Duodenal mucosa (tissue), 2 donors: ENCODE data around the gene FUBP1.
A peak's percentile ranks its signal among the peaks of the same experiment; 100 is the strongest.

Source experiments
- H3K27ac ChIP-seq: one replicate; pipeline ENCODE4 v1.7.0; 2013; ENCODE audit warnings: low read depth, low read length
- H3K27me3 ChIP-seq, 2 donors: one replicate each; pipeline ENCODE4 v1.7.0; 2013; ENCODE audit warnings: low read length in 2 of 2, control low read depth in 1 of 2; ENCODE audit not compliant: insufficient read depth in 2 of 2, control insufficient read depth in 1 of 2
- H3K36me3 ChIP-seq, 2 donors: one replicate each; pipeline ENCODE4 v1.7.0; 2013; ENCODE audit warnings: low read length in 2 of 2, control low read depth in 1 of 2; ENCODE audit not compliant: insufficient read depth in 2 of 2, control insufficient read depth in 1 of 2
- H3K4me1 ChIP-seq, 2 donors: one replicate each; pipeline ENCODE4 v1.7.0; 2013; ENCODE audit warnings: low read length in 2 of 2, control low read depth in 1 of 2; ENCODE audit not compliant: insufficient read depth in 2 of 2, control insufficient read depth in 1 of 2
- H3K4me3 ChIP-seq, 2 donors: one replicate each; pipeline ENCODE4 v1.7.0; 2013; ENCODE audit warnings: low read length in 2 of 2, low read depth in 1 of 2
- H3K9ac ChIP-seq, 2 donors: one replicate each; pipeline ENCODE4 v1.7.0; 2013; ENCODE audit warnings: low read length in 2 of 2, low read depth in 1 of 2
- H3K9me3 ChIP-seq, 2 donors: one replicate each; pipeline ENCODE4 v1.7.0; 2013; ENCODE audit warnings: low read length in 2 of 2, control low read depth in 1 of 2; ENCODE audit not compliant: control insufficient read depth in 1 of 2

Gene FUBP1

GRCh38 chr1:77975907-77976306, 3.0 kb downstream of the FUBP1 start:
- H3K4me1 ChIP-seq, result peaks cover 27 to 39% of the 10 kb centered on the region in 2 donors
- H3K27me3 ChIP-seq, result no peaks in the 10 kb centered on the region
- H3K9me3 ChIP-seq, result no peaks in the 10 kb centered on the region
- peak overlapping the region; percentile 64 to 94 for H3K4me3 ChIP-seq
- peaks cover 0 to 2% of the 10 kb centered on the region in 2 donors for H3K36me3 ChIP-seq
- H3K27ac ChIP-seq, result no peak overlapping the region
- peak overlapping the region in 1 of 2 donors; percentile 44 for H3K9ac ChIP-seq

- Histone ChIP-seq H3K27me3 (no peaks in the 10 kb centered on the region), H3K9me3 (no peaks in the 10 kb centered on the region), H3K9ac (peak overlapping the region in 1 of 2 donors; percentile 44), H3K36me3 (peaks cover 0 to 2% of the 10 kb centered on the region in 2 donors), H3K4me3 (peak overlapping the region; percentile 64 to 94), H3K27ac (no peak overlapping the region), H3K4me1 (peaks cover 22 to 34% of the 10 kb centered on the region in 2 donors)
Observed at GRCh38 chr1:77975386-77975785, 3.5 kb downstream of the FUBP1 start.

- Histone ChIP-seq H3K27me3 (no peaks in the 10 kb centered on the region), H3K27ac (no peak overlapping the region), H3K36me3 (peaks cover 16 to 24% of the 10 kb centered on the region in 2 donors), H3K4me1 (peaks cover 18 to 28% of the 10 kb centered on the region in 2 donors), H3K9ac (no peak overlapping the region), H3K4me3 (no peak overlapping the region), H3K9me3 (no peaks in the 10 kb centered on the region)
Observed at GRCh38 chr1:77972080-77972479, 6.8 kb downstream of the FUBP1 start.

GRCh38 chr1:77970192-77970591, 8.7 kb downstream of the FUBP1 start:
- no peak overlapping the region for H3K9ac ChIP-seq
- H3K4me1 ChIP-seq, result peaks cover 6 to 13% of the 10 kb centered on the region in 2 donors

GRCh38 chr1:77966291-77966690, 12.6 kb downstream of the FUBP1 start:
- no peak overlapping the region for H3K27ac ChIP-seq
- no peak overlapping the region for H3K9ac ChIP-seq
- no peaks in the 10 kb centered on the region for H3K27me3 ChIP-seq
- H3K36me3 ChIP-seq, result peaks cover 49 to 81% of the 10 kb centered on the region in 2 donors
- no peak overlapping the region for H3K4me3 ChIP-seq
- peaks cover 4 to 5% of the 10 kb centered on the region in 2 donors for H3K4me1 ChIP-seq
- H3K9me3 ChIP-seq, result no peaks in the 10 kb centered on the region

More at GRCh38 chr1:77970192-77970591, 8.7 kb downstream of the FUBP1 start:
- no peak overlapping the region for H3K4me3 ChIP-seq
- no peaks in the 10 kb centered on the region for H3K9me3 ChIP-seq
- H3K36me3 ChIP-seq, result peaks cover 29 to 43% of the 10 kb centered on the region in 2 donors
- no peaks in the 10 kb centered on the region for H3K27me3 ChIP-seq
- no peak overlapping the region for H3K27ac ChIP-seq

- no peak overlapping the region for H3K4me3 ChIP-seq
- peaks cover 4 to 6% of the 10 kb centered on the region in 2 donors for H3K4me1 ChIP-seq
- H3K36me3 ChIP-seq, result peaks cover 60 to 98% of the 10 kb centered on the region in 2 donors
- no peaks in the 10 kb centered on the region for H3K9me3 ChIP-seq
- H3K27ac ChIP-seq, result no peak overlapping the region
- no peaks in the 10 kb centered on the region for H3K27me3 ChIP-seq
- H3K9ac ChIP-seq, result no peak overlapping the region
Observed at GRCh38 chr1:77961392-77961791, 17.5 kb downstream of the FUBP1 start.

- Histone ChIP-seq H3K36me3 (peaks cover 64 to 98% of the 10 kb centered on the region in 2 donors), H3K27ac (no peak overlapping the region), H3K27me3 (no peaks in the 10 kb centered on the region), H3K9ac (no peak overlapping the region), H3K9me3 (no peaks in the 10 kb centered on the region), H3K4me1 (peaks cover 4 to 6% of the 10 kb centered on the region in 2 donors), H3K4me3 (no peak overlapping the region)
Observed at GRCh38 chr1:77958850-77959249, 20.0 kb downstream of the FUBP1 start.

- Histone ChIP-seq H3K4me3 (no peak overlapping the region), H3K27me3 (no peaks in the 10 kb centered on the region), H3K9me3 (no peaks in the 10 kb centered on the region), H3K36me3 (peaks cover 59 to 95% of the 10 kb centered on the region in 2 donors), H3K27ac (no peak overlapping the region), H3K9ac (no peak overlapping the region), H3K4me1 (peaks cover 4 to 6% of the 10 kb centered on the region in 2 donors)
Observed at GRCh38 chr1:77958391-77958790, 20.5 kb downstream of the FUBP1 start.

GRCh38 chr1:77956464-77956863, 22.4 kb downstream of the FUBP1 start:
- Histone ChIP-seq H3K27me3 (no peaks in the 10 kb centered on the region), H3K4me3 (no peak overlapping the region), H3K4me1 (peaks cover 0 to 2% of the 10 kb centered on the region in 2 donors), H3K9me3 (no peaks in the 10 kb centered on the region), H3K36me3 (peaks cover 53 to 92% of the 10 kb centered on the region in 2 donors), H3K27ac (no peak overlapping the region), H3K9ac (no peak overlapping the region)

GRCh38 chr1:77955709-77956108, 23.2 kb downstream of the FUBP1 start:
- no peak overlapping the region for H3K4me3 ChIP-seq
- no peaks in the 10 kb centered on the region for H3K27me3 ChIP-seq
- H3K36me3 ChIP-seq, result peaks cover 46 to 90% of the 10 kb centered on the region in 2 donors
- H3K27ac ChIP-seq, result no peak overlapping the region
- no peaks in the 10 kb centered on the region for H3K9me3 ChIP-seq
- H3K4me1 ChIP-seq, result no peaks in the 10 kb centered on the region
- H3K9ac ChIP-seq, result no peak overlapping the region

GRCh38 chr1:77954521-77954920, 24.4 kb downstream of the FUBP1 start:
- no peak overlapping the region for H3K27ac ChIP-seq
- H3K27me3 ChIP-seq, result no peaks in the 10 kb centered on the region

More at GRCh38 chr1:77954521-77954920, 24.4 kb downstream of the FUBP1 start:
- Histone ChIP-seq H3K9me3 (no peaks in the 10 kb centered on the region), H3K4me1 (no peaks in the 10 kb centered on the region), H3K9ac (no peak overlapping the region), H3K4me3 (no peak overlapping the region), H3K36me3 (peaks cover 37 to 88% of the 10 kb centered on the region in 2 donors)
